ENCODE measurements around the gene TNFSF13B.
"Not testable (repeated sequence)": the region's sequence is repeated elsewhere in the genome, so short reads cannot be mapped to it uniquely, and the experiment has no call there.

The TNFSF13B gene, protein sequence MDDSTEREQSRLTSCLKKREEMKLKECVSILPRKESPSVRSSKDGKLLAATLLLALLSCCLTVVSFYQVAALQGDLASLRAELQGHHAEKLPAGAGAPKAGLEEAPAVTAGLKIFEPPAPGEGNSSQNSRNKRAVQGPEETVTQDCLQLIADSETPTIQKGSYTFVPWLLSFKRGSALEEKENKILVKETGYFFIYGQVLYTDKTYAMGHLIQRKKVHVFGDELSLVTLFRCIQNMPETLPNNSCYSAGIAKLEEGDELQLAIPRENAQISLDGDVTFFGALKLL

DNA sequence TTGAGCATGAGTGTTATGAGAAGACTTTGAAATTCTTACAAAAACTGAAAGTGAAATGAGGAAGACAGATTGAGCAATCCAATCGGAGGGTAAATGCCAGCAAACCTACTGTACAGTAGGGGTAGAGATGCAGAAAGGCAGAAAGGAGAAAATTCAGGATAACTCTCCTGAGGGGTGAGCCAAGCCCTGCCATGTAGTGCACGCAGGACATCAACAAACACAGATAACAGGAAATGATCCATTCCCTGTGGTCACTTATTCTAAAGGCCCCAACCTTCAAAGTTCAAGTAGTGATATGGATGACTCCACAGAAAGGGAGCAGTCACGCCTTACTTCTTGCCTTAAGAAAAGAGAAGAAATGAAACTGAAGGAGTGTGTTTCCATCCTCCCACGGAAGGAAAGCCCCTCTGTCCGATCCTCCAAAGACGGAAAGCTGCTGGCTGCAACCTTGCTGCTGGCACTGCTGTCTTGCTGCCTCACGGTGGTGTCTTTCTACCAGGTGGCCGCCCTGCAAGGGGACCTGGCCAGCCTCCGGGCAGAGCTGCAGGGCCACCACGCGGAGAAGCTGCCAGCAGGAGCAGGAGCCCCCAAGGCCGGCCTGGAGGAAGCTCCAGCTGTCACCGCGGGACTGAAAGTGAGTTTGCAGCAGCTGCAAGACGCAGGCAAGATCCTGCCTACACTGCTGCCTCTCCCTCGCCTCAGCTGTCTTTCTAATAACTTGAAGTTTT, at the start of gene TNFSF13B:
TNFSF13B (plus strand) TSS at position 118 of the 728 bp plus-strand sequence; CDS start at position 296, 178 bp downstream.
- DNase-seq = peak; percentile 32

DNA sequence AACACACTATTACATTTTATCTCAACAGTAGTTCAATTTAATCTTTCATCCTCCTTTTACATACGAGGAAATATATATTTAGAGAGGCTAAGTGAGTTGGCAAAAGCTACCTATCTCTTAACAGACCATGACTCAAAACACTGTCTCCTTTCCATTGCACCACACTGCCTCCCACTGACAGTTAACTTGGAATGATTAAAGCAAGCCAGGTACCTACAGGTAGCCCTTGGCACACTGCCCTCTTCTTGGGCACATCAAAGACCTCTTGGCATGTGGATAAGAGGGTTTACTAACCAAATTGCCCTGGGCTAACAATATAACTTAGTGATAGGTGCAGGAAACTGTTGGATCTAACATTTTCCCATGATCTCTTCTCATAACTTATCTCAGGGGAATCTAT, 49.5 kb upstream of the TNFSF13B start:
- DNase-seq = no peak

DNA sequence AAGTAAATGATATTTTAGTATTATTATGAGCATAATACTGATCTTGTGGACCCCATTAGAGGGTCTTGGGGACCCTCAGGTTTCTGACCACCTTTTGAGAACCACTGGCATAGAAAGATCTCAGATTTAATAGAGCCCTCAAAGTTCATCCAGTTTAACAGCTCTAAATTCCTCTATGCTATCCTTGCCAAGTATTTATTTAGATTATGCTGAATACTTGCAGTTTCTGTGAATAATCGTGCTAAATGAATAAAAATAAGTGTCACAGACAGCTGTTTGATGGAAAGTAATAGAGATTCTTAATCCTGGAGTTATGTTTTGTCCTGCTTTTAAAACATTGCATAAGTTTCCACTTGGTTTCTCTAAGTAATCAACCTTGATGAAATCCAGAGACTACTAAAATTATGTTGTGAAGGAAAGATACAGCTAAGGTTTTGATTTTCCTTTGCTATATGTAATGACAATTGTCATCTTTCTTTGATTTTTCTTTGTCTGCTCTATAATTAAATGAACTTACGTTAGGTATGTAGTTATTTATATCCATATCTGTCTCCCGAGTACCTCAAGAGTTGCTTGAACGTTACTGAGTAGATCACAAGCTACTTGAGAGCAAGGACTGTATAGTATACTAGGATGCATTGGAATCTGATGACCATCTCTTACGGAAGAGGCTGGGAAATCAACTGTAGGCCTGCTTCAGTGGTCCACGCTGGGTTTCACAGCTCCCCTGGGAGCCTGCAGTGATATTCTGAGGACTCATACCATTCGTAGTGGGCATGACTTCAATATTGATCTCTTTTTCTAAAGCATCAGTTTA, 45.6 kb upstream of the TNFSF13B start:
- no peak for DNase-seq

DNA sequence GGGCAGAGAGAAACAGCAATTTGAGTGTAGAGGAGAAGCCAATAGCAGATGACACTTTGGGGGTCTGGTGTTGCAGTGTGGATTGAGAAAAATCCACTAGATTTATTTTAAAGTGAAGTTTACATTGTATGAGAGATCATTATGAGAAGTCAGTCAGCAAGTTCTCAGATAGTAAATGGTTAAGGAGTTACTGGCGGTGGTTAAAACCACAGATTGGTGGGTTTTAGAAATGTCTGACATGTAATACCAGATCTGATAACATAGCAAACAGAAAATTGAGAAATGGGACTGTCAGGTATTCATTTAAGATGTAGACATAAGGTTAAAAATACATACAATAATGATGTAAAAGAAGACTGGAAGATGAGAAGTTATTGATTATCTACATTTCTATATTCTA, 44.1 kb upstream of the TNFSF13B start:
- DNase-seq = no peak

DNA sequence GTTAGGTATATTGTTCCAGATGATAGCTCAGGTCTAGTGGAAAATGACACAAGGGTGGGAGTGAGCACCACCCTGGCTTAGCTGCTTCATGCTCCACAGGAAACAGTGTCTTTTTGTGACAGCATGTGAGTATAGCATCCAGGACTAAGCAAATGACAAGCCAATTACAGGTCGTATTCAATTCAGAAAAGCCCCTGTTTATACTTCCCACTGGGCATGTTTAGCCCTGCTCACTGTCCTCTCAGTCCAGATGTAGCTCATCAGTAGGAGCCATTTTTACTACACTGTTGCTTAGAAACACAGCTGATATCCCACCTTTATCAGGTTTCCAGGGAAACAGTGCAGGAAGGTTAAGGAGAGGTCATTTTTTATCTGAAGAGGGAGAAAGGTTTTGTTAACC, 43.3 kb upstream of the TNFSF13B start:
- DNase-seq = no peak

DNA sequence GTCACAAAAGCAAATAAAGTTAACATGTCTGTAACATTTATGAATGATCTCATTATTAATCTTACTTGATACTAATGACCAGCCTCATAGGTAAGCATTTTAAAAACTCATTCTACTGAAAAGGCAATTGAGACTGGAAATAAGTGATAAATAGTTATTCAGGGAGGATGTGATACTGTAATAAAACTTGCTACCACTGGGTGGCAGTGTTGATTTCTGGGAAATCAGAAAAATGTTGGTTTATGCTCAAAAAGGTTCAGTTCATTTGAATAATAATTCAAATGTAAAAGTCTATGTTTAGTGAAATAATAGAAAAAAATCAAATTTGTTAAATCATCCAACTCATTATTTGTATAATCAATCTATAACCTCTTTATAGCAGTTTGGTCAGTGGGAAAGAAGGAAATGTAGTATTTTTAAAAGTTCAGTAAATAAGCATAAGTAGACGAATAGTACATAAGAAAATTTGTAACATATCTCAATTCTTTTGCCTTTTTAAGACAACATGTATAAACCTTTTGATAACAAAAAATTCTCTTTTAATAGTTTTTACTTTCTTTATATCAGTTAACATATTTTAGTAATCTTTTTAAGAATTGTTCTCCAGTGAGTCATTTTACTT, 41.8 kb upstream of the TNFSF13B start:
- peak; percentile 15 for DNase-seq

DNA sequence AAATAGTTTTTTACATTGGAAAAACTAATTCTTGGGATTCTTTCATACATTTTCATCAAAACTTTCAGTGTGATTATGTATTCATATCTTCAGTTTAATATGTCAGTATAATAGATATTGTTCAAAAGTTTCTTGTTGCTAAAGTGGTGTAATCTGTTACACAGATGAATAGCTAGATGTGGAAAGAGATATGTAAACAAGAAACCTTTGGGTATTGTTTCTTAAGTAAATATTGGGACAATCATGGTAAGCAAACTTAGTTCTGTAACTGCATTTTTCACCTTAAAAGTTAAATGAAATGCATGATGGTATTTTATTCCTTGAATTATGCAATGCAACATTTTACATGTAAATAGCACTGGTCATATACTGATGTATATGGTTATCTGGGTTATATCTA, 39.1 kb upstream of the TNFSF13B start:
- DNase-seq = no peak

DNA sequence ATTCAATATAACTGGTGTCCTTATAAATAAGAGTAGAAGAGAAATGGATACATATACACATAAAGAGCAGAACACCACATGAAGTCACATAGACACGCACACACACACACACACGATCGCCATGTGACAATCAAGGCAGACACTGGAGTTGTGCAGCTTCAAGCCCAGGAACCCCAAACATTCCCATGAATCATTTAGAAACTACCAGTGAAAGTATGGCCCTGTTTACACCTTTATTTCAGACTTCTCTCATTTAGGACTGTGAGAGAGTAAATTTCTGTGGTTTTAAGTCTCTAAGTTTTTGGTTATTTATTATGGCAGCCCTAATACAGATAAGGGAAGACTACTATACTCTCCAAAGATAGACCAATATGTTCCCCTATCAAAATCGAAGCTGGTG, 20.4 kb upstream of the TNFSF13B start:
- DNase-seq = no peak

DNA sequence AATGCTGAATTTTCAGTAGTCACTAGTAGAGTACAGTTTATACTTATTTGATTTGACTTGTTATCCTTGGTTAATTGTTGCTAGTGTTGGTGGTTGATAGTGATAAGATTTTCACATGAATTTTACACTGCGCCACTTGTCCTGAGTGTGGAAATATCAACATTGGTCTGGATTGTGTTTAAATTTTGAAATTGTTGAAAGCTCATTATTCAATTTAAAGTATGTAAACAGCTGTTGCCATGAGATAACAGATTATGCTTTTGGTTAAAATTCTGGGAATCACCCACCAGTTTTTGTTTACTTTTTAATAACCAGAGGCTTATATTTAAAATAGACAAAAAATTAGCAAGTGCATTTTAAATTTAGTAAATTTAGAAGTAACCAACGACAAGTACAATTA, 12.3 kb upstream of the TNFSF13B start:
- DNase-seq = no peak

DNA sequence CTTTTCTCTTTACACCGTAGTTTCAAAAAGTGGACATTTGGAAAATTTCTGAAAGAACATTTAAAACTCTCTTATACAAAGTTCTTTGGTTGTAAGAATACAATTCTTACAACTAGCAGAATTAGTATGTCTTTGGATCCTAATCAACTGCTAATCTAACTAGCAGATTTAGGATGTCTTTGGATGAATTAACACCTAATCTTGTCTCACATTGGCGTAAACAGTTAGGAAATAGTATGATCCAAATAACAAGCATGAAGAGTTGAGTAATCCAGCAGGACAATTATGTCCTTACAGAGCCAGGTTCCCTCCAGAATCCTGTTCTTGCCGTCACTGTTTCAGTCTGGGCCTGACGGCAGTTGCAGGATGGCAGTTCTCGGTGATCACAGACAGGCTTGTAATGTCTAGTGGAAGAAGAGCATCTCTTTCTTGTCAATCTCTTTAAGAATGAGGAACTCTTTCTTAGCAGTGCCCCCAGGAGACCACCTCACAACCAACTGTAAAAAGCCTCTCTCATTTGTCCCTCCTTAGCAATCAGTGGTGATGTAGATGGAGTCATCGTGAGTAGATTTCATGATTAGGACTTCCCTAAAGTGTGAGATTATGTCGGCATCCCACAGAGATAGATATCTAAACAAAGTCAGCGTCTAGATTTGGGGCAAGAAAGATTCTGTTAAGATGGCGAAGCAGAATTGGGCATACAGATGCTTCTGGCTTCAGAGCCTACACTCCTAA, 5.7 kb upstream of the TNFSF13B start:
- no peak for DNase-seq

DNA sequence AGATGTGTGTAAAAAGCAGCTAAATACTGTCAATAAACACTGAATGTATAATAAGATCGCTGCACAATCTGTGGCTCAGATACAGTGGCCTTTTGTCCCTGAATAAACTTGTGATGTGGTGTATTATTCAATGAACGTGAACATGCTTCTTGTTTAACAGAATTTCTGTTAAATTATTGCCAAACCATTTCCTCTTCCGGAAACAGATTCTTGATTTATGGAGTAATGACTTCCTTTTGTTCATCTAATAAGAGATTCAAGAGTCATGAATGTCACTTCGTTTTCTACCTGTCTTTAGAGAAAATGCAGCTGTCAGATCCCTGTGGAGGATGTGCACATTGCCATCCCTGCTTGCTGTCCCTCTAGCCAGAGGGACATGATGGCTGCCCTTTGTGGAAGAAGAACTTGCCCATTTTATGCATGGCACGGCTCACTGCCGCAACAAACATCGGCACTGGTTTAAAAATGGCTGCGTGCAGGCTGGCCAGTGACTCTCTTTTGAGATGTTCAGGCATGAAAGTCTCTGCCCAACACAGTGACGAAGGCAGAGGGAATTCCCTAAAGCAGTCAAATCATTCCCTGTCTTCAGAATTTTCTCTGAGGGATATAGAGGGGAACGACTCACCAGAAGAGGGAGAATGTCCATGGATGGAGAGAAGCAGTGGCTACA, 3.1 kb upstream of the TNFSF13B start:
- DNase-seq = no peak

DNA sequence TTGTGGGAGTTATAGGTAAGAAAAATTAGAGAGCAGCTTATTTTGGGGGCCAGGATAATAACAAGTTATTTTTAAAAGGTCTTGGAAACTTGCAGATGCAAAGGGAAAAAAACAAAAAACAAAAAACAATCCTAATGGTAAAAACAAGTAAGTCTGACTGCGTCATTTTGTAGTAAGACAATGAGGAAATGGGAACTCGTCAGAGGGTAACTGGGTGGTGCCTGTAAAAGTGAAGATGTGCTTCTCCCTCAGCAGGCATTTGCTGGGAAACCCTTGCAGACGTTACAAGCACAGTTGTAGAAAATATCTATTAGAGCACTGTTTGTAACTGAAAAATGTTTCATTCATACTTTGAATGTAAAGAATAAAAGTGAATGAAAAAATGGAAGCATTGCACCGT, 2.2 kb upstream of the TNFSF13B start:
- DNase-seq = no peak

DNA sequence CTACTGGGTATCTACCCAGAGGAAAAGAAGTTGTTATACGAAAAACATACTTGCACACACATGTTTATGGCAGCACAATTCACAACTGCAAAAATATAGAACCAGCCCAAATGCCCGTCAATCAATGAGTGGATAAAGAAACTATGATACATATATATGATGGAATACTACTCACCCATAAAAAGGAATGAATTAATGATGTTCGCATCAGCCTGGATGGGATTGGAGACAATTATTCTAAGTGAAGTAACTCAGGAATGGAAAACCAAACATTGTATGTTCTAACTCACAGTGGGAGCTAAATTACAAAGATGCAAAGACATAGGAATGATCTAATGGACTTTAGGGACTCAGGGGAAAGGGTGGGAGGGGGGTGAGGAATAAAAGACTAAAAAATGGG, 1.7 kb upstream of the TNFSF13B start:
- DNase-seq = not testable (repeated sequence)

DNA sequence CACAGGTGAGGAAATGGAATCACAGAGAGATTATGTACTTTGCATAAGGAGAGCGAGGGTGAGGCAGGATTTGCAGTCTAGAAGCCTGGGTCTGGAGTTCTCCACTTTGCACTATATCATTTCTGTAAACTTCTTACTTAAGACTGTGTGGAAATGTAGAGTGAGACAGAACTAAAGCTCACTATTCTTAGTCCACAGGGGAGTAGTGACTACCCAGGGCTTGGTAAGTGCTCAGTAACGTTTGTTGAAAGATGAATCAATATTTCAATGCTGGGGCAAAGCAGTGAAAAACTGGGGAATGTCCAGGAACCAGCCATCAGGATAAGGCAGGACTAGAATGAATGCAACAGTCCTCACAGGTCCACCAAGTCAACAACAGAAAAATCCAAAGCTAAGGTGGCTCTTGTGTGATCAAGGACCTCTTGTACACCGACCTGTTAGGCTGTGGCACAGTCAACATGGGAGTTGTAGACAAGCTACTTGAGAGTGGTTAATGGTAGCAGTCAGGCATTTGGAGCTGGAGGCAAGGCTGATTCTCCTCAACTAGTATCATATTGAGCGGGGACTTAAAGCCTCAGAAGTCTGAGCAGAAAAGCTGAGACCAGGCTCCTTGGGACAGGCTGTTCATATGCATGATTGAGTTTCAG, 929 bp upstream of the TNFSF13B start:
- no peak for DNase-seq

DNA sequence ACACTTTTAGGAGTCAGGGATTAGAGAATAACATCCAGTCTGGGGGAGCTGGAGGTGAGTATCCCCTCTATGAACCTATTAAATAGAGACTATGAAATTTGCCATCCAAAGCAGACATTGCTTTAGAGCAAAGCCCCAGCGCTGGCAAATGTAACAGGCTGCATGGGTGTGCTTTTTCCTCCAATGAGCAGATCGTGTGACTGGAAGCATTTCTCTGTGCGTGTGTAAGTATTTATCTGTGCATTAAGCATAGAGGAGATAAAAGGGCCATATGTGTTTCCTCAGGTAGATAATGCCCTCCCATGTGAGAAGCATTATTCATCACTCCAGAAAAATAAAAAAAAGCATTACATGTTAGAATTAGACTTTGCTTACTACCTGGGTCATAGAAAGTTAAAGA, 924 bp downstream of the TNFSF13B start:
- no peak for DNase-seq

DNA sequence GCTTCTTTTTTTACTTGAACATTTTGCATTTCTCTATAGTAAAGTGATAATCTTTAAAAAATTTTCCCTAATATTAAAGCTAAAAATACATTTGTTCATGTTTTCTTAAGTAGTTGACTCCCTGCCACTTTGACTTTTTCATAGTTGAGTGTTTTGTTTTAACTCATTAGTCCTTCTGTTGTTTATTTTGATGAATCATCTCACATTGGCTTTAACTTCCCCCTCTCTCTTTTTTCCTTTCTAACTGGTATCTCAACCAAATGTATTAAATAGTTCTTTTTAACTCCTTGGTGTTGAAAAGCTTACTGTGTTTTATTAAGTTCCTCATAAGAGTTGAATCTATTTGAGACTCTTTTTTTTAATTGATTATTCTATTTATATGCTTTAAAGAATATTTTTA, 2.8 kb downstream of the TNFSF13B start:
- DNase-seq = no peak

DNA sequence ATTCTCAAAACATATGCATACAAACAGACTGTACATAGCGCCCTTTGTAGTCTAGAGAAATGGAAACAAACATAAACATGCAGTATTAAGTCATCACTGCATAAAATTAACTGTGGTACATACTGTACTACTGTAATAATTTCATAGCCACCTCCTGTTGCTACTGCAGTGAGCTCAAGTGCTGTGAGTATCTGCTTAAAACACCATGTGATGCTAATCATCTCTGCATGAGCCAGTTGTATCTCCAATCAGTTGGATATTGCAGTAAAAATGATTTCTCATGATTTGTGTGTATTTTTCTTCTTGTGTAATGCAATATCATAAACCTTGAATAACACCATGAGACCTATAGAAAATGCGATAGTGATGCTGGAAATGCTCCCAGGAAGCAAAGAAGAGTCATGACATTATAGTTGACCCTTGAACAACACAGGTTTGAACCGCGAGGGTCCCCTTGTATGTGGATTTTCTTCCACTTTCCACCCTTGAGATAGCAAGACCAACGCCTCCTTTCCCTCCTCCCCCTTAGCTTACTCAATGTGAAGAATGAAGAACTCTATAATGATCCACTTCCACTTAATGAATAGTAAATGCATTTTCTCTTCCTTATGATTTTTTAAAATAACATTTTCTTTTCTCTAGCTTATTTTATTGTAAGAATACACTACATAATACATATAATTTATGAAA, 4.1 kb downstream of the TNFSF13B start:
- no peak for DNase-seq

DNA sequence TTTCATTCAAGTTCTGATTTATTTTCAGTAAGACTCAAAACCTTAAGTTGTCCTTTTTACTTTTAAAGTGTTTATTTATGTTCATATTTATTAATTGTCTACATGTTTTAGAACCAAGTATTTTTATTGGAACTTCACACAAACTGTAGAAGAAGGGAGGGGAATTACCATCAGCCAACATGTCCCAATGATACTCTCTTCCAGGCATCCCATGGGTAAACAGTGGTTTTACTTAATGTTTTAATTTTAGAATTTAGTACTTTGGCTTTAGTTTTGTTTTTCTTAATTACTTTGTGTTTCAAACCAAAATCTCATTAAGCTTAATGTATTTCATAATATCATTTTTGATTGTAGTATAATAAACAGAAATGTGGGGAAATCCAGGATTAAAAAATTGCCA, 5.2 kb downstream of the TNFSF13B start:
- DNase-seq = no peak

DNA sequence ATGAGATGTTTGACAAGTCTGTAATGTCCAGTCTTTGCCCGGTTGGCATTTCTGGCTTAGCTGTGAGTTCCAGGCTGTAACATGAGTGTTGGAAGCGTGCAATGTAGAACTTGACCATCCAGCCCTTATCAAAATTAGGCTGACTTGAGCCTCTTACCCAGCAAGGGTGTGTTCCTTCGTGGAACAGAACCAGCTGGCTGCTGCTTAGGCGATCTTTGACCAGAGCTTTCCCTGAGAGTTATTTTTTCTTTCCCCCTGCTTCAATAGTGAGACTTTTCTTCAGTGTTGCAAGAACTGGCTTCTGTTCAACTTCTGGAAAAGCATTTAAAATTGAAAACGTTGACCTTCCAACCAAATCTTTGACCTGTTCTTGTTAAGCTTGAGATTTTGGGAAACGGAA, 6.5 kb downstream of the TNFSF13B start:
- no peak for DNase-seq

DNA sequence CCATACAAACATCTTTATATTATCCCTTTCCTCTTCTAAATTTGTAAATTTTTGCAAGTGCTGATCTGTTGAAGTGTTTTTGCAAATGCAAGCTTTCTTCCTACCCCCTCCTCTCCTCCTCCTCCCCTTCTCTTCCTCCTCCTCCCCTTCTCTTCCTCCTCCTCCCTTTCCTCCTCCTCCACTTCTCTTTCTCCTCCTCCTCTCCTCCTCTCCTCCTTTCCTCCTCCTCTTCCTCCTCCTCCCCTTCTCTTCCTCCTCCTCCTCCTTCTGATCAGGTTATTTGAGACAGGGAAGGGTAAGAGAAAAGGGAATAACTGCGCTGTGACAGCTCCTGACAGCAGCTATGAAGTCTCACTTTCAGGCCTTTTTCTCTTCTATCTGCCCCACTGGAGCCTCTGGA, 8.9 kb downstream of the TNFSF13B start:
- no peak for DNase-seq

DNA sequence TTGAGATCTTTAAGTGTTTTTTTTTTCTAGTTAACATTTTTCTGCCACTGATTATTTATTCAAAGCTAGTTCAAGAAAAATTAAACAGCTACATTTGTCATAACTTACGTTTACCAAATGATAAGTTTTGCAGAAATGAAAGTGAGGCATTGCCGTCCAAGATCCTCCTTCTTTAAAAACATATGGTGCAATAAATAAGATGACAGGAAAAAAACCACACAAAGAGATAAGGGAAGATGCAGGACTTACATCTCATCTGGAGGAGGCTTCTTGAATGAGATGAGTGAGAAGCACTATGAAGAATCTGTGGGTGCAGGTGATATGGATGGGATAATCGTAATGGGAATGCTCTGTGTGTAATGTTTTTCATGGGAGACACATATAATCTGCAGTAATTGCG, 12.4 kb downstream of the TNFSF13B start:
- no peak for DNase-seq
